Kidney glomerular epithelial cell (primary cell): ENCODE data around the gene GPR37L1.
"Not testable (repeated sequence)": the region's sequence is repeated elsewhere in the genome, so short reads cannot be mapped to it uniquely, and the experiment has no call there.

Experiments
- DNase-seq: peaks from one replicate; lab custom pipeline; 2025; lab: John Stamatoyannopoulos, UW

Gene GPR37L1

GRCh38 chr1:202154766-202155477 is 32.2 kb downstream of the GPR37L1 start:
- peak; percentile 21 for DNase-seq

- DNase-seq: peak; percentile 70
Observed at GRCh38 chr1:202155478-202156021, 32.8 kb downstream of the GPR37L1 start.

GRCh38 chr1:202156590-202156989 is 33.9 kb downstream of the GPR37L1 start:
- no peak for DNase-seq

DNA sequence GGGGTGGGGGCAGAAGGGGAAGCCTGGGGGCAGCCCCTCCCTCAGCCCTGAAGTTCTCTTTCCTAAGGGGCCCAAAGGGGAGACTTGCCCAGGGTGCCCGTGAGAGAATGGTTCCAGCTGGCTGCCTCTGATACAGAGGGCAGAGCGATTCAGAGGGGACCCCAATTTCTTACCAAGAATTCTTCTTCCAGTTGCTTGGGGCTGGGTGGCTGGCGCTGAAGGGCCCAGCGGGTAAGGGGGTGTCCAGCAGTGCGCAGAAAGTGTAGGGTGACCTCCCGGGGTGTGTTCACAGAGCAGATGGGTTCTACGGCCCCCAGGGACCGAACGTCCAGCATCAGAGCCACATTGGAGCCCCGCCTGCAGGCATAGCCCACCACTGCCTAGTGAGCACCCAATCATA is 35.2 kb downstream of the GPR37L1 start:
- DNase-seq: no peak

DNA sequence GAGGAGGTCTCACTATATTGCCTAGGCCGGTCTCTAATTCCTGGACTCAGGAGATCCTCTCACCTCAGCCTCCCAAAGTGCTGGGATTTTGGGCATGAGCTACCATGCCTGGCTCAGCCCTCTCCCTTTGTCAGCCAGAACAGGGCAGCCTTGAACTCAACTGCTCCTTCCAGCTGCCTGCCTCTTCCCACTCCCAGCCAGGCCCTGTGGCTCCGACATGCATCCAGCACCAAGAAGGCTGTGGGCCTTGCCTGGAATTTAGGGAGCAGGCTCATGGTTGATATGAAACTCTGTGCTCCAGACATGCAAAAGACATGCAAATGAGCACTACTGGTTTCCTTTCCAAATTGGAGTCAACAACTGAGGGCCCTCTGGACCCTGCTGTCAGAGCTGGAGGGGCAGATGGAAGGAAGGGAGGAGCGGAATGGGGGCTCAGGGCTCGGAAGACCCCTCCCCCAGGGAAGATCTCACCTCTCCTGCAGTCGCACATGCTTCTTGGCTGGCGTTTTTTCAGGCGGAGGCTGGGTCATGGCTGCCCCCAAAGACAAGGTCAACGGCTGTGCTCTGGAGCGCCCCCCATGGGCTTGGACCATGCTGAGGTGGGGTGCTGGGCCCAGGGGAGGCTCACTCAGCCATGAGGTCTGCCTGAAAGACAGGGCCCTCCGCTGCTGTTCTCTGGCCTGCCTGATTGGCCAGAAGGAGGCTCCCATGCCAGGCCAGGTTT is 36.3 kb downstream of the GPR37L1 start:
- no peak for DNase-seq

- no peak for DNase-seq
Observed at GRCh38 chr1:202159534-202160371, 37.0 kb downstream of the GPR37L1 start.

DNA sequence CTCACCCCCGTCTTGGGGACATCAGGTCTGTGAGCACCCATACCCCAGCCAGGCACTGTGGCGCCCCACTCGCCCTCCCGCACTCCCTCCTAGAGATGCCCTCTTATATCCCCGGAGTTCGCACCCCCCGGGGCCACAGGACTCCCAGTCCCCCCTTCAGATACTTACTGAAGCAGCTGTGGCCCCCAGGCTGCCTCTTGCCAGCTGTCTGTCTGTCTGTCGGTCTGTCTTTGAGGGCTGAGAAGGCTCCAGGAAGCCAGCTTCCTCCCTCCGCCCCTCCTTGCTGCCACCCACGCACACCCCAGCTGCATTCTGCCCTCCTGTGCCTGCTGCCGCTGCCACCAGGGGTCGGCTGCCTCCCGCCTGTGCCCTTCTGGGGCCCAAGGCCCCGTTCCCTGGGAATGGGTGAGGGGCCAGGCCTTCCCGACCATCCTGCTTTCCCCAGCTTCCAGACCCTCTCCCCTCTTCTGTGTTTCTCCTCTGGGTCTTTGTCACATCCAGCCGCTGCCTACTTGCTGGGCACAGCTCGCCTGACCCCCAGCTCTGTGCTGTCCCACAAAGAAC is 37.7 kb downstream of the GPR37L1 start, which contains the start of gene PTPN7:
TSS of gene PTPN7 (minus strand) at position 226 of the 564 bp plus-strand sequence. CDS start 1,200 bp downstream, outside the sequence.
- no peak for DNase-seq

GRCh38 chr1:202161151-202162046 is 38.7 kb downstream of the GPR37L1 start:
- DNase-seq: no peak

DNA sequence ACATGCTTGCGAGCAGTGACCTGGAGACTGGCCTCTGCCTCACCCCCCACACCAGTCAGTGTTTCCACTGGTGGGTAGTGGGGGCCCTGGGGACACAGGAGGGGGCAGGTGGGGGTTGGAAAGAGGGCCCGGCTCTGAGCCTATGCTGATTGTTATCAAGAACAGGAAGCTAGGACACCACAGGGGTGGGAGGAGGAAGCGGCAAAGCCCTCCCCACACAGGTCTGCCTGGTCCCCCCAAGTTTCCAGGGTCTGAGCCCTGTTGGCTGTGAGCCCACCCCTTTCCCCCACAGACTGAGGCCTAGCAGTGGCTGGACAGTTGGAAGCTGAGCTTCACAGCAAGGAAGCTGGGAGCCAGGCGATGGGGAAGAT is 39.3 kb downstream of the GPR37L1 start:
- DNase-seq: no peak

GRCh38 chr1:202162418-202163280 is 39.9 kb downstream of the GPR37L1 start:
- DNase-seq: no peak

DNA sequence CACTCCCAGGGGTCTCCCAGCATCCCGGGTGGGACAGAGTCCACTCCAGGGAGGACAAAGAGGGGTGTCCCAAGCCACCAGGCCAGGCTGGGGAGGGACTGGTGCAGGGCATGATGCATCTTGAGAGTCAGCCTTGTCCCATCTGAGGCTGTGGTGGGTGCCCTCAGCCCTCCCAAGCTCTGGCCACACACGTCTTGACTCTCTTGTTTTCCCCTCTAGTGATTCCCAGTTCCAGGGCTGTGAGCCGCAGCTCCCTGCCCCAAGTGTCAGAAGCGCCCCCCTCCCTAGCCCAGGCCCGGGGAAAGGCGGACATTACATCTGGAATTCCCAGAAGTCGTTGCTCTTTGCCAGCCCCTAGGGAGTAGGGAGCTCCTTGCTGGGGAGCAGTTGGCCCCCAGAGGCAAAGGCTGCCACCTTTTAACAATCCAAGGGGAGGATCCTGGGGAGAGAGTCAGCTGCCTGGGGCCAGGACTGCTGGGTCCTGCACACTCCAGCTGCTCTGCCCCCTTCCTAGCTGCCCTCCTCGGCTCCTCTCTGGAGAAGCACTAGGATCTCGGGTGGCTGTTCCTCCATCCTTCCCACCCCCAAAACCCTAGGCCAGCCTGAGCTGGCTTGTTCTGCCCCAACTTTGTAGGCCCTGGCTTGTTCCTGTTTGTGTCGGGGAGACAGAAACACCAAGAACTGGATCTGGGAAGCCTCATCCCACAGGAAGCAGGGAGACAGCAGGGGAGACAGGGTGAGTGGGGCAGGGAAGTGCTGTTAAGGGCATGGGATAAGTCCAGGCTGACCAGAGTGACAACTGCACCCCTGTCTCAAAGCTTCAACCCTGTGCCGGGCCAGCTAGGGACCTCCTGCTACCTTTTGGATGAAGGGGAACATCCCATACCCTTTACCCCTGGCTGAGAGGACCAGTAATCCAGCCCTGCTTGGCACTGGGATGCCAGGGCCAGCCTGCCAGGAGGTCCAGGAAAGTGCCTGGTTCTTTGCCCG is 40.9 kb downstream of the GPR37L1 start:
- DNase-seq: no peak

DNA sequence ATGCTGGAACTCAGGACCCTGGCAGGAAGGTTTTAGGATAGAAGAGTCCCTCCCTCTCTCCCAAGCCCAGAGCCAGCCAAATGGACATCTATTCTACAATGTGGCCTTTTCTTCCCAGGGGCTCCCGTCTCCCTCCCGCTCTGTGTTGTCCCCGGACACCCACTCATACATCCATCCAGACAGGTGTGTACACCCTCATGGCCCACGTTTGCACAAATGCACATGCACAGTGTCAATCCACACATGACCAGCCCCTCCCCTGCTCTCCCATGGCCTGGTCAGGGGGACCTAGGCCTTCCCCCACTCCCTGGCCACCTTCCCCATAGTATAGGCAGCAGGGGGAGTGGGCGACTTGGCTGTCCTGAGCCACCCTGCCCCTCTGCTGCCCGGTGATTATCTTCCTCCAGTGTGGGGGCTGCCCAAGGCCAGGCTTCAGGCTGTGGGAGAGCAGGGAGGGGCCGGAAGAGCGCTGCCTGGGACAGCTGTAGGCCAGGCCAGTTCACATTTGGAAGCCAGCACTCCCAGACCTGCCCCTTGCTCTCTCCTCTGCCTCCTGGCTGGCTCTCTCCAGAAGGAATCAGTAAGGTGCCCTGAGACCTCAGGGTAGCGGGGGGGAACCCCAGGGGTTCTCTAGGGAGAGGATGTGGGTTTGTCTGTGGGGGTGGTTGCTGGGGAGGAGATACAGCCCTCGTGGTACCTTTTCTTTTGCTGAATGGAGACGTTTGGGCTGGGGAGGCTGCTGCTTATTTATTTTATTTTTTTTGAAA is 41.7 kb downstream of the GPR37L1 start:
- no peak for DNase-seq

GRCh38 chr1:202165267-202165941 is 42.7 kb downstream of the GPR37L1 start:
- DNase-seq: no peak

DNA sequence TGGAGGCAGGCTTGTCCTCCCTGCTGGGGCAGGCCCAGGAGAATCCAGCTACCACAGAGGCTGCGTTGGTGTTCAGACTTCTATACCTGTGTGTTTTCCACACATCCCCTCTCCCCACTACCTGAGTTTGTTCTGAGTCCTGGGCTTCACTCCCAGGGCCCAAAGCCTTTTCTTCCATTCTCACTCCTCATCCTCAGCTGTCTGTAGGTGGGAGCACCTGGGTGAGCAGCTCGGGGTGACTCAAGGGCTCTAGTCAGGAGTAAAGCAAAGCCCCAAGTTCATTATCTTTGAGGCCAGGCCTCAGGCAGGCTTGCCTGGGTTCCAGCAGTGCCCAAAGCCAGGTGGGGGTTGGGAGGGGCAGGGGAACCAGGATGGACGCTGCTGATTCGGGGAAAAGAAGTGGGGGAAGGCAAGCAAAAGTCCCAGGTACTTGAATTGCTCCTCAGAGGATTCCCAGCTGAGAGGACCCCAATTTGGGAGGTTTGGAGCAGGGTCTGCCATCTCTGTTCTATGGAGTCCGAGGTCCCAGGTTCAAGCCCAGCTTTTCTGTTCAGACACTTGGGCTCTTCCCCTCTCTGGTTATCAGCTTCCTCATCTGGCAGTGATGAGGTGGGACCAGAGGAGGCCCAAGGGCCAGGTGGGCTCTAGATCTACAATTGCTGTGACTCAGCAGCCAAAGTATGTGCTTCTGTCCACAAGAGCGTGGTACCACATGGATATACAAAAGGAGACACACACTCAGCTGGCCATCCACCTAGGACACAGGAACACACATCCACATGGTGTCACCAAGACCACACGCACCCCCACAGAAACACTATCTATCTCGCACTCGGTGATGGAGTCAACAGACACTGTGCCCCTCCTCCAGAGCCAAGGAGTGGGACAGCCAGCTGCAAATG is 43.5 kb downstream of the GPR37L1 start:
- DNase-seq: no peak

DNA sequence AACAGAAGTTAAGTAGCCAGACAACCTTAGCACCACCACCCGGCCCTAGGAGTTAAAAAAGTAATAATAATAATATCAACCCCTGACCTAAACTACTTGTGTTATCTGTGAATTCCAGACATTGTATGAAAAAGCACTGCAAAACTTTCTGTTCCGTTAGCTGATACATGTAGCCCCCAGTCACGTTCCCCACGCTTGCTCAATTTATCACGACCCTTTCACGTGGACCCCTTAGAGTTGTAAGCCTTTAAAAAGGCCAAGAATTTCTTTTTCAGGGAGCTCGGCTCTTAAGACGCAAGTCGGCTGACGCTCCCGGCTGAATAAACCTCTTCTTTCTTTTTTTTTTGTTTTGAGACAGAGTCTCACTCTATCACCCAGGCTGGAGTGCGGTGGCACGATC is 44.3 kb downstream of the GPR37L1 start:
- DNase-seq: not testable (repeated sequence)

DNA sequence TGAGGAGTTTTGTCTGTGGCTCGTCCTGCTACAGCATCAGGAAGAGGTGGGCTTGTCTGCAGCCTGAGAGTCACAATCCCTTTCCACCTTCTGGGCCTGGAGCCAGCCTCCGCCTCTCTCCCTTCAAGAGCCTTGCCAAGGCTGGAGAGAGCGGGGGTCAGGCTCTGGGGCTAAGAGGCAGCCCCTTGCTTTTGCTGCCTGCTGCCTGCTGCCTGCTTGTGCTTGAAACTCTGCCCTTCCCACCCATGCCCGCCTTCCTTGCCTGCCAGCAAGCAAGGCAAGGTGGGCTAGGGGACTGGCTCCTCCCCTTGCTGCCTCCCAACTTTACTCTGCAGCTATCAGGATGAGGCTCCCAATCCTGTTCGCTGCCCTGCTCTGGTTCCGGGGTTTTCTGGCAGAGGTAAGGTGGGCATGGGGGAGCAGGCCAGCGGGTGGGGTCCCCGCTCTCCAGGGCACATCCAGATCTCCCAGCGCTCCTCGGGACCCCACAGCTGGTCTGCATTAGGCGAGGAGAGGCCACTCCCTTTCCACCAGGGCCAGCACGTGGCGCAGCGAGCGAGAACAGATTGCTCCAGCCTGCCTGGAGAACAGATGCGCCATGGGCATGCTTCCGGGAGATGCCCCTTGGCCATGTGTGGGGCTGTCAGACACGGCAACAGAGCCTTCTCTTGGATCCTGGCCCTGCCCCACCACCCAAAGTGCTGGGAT is 45.1 kb downstream of the GPR37L1 start:
- DNase-seq: no peak
